A673 (cell line): ENCODE results near the gene THSD4. TPM values are rescaled to one million over a fixed set of nuclear protein-coding genes. Genes with fewer than 3 reads are reported as not detected.

Source experiments
- BruUV-seq: library from RNA; stranded (reverse); fragments of 400-500 nt; replicated peaks from 2 replicates; lab custom pipeline; 2021; lab: Mats Ljungman, UMichigan
- CTCF ChIA-PET: fragments of 300-600 bp; sonication (Branson Sonifier 250); formaldehyde crosslinking; loops from one replicate; lab custom pipeline; 2022; ENCODE audit warnings: antibody characterized with exemption; lab: Charles Lee
- POLR2A ChIA-PET: fragments of 300-600 bp; sonication (Branson Sonifier 250); formaldehyde crosslinking; loops from one replicate; lab custom pipeline; 2022; ENCODE audit warnings: antibody characterized with exemption; ENCODE audit not compliant: low non-redundant PET; lab: Charles Lee
- DNase-seq: peaks from one replicate; pipeline ENCODE4 v3.0.0-alpha.2; 2015; ENCODE audit warnings: low spot score
- H3K27ac ChIP-seq: fragments of 200-600 bp; sonication (generic); 2 replicates; pipeline ENCODE4 v1.5.1; 2016; ENCODE audit warnings: mixed run types, low read depth, mild to moderate bottlenecking, mixed read lengths, antibody characterized with exemption, low read length; ENCODE audit not compliant: poor library complexity, severe bottlenecking
- H3K27me3 ChIP-seq: fragments of 200-600 bp; sonication (generic); replicated peaks from 2 replicates; pipeline ENCODE4 v1.6.1; 2017; ENCODE audit warnings: mixed run types, low read depth, mild to moderate bottlenecking, mixed read lengths, antibody characterized with exemption, low read length; ENCODE audit not compliant: insufficient read depth, poor library complexity
- H3K36me3 ChIP-seq: fragments of 200-600 bp; sonication (generic); 2 replicates; pipeline ENCODE4 v1.6.1; 2016; ENCODE audit warnings: mixed run types, mild to moderate bottlenecking, mixed read lengths, antibody characterized with exemption, low read length; ENCODE audit not compliant: insufficient read depth, poor library complexity, severe bottlenecking
- H3K4me1 ChIP-seq: fragments of 200-600 bp; sonication (generic); 2 replicates; pipeline ENCODE4 v1.6.1; 2017; ENCODE audit warnings: mixed run types, mild to moderate bottlenecking, mixed read lengths, antibody characterized with exemption, low read length; ENCODE audit not compliant: insufficient read depth, poor library complexity, severe bottlenecking
- H3K4me3 ChIP-seq: fragments of 200-600 bp; sonication (generic); 2 replicates; pipeline ENCODE4 v1.5.1; 2016; ENCODE audit warnings: low read depth, mixed run types, mild to moderate bottlenecking, mixed read lengths, low read length; ENCODE audit not compliant: poor library complexity, severe bottlenecking
- H3K9me3 ChIP-seq: fragments of 200-600 bp; sonication (generic); 2 replicates; pipeline ENCODE4 v1.6.1; 2016; ENCODE audit warnings: mixed run types, low read depth, mild to moderate bottlenecking, mixed read lengths, antibody characterized with exemption, low read length; ENCODE audit not compliant: poor library complexity, severe bottlenecking
- EZH2 ChIP-seq: fragments of 200-600 bp; sonication (generic); IDR thresholded peaks from 2 replicates; pipeline ENCODE4 v1.6.1; 2017; ENCODE audit warnings: borderline replicate concordance, low read depth, mild to moderate bottlenecking, mixed read lengths, antibody characterized with exemption, low read length; ENCODE audit not compliant: poor library complexity, severe bottlenecking
- intact Hi-C: fragments of 100-400 bp; cut with micrococcal nuclease; formaldehyde crosslinking; loops from one replicate; pipeline ENCODE4 v1.10.0; 2022; ENCODE audit not compliant: unreplicated experiment
- total RNA-seq: library from RNA; stranded (reverse); gene quantifications from 2 replicates; pipeline ENCODE4 v1.2.3, GENCODE V29; 2021
- TF ChIP-seq, protein P1 (sequence below): fragments of 300-800, 200-600 bp; sonication (generic); conservative IDR thresholded peaks from 2 replicates; pipeline ENCODE4 v1.5.1; 2017; ENCODE audit warnings: low read depth, mild to moderate bottlenecking, antibody characterized with exemption, low read length, moderate library complexity, mixed read lengths

THSD4 gene
- total RNA-seq, 1 experiment from 2014 or later: 2.4 TPM

DNA sequence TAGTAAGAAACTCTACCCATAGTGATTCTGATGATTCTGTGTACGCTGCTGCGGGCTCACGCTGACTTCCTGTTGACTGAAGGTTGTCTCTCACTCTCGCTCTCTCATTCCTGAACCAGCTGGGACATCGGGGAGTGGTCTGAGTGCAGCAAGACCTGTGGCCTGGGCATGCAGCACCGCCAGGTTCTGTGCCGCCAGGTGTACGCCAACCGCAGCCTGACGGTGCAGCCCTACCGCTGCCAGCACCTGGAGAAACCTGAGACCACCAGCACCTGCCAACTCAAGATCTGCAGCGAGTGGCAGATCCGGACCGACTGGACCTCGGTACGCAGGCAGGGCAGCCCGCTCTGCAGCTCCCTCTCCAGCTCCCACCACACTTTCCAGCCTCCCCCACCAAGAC lies 631.4 kb downstream of the THSD4 start:
- BruUV-seq: no TSS peak
- no peak overlapping the region for H3K27ac ChIP-seq
- H3K36me3 ChIP-seq: no peaks in the 10 kb centered on the region
- intact Hi-C loops: no loop called here
- no peak overlapping the region for H3K4me3 ChIP-seq
- H3K9me3 ChIP-seq: no peaks in the 10 kb centered on the region
- TF ChIP-seq EZH2: no peak
- TF ChIP-seq, protein P1, sequence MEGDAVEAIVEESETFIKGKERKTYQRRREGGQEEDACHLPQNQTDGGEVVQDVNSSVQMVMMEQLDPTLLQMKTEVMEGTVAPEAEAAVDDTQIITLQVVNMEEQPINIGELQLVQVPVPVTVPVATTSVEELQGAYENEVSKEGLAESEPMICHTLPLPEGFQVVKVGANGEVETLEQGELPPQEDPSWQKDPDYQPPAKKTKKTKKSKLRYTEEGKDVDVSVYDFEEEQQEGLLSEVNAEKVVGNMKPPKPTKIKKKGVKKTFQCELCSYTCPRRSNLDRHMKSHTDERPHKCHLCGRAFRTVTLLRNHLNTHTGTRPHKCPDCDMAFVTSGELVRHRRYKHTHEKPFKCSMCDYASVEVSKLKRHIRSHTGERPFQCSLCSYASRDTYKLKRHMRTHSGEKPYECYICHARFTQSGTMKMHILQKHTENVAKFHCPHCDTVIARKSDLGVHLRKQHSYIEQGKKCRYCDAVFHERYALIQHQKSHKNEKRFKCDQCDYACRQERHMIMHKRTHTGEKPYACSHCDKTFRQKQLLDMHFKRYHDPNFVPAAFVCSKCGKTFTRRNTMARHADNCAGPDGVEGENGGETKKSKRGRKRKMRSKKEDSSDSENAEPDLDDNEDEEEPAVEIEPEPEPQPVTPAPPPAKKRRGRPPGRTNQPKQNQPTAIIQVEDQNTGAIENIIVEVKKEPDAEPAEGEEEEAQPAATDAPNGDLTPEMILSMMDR: no peak
- H3K27me3 ChIP-seq: no peaks in the 10 kb centered on the region
- CTCF ChIA-PET: no interaction called here
- no peak for DNase-seq
- no peaks in the 10 kb centered on the region for H3K4me1 ChIP-seq
- POLR2A ChIA-PET: no interaction called here

DNA sequence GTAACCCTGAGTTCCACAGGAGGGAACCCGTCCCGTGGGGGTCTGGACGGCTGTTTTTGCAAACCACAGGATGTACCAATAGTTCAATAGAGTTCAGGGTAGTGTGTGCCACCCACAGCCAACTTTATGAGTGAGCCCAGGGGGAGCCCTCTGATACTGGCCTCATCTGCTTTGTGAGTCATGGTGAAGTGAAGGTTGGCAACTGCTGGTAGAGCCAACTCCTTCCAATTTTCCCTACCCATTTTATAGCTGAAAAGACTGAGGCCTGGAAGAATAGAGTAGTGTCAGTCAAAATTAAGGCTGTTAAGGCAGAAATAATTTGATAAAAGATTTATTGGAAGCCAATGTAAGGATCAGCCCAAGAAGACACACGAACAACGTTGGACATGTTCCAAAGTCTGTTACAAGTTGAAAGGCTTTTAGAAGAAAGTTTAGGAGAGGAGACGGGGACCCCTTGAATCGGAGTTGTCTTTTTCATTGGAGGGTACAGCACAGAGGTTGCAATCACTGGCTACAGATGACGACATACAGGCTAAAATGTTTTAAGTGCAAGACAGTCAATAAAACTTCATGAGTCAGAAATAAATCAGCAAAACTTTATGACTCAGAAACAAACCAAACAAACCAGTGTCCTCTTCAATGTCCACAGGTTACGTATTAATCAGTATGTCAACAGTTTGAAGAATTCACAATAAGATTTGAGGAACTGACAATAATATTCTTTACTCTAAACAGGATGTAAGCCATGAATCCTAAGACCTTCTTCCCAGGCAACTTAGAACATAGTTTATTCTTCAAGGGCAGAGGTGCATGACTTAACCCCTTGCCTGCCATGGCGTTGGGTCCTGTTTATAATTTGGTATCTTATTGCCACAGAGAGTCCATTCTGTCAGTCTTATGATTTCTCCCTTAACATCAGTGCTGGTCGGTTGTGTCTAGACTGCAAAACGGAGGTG lies 632.1 kb downstream of the THSD4 start:
- CTCF ChIA-PET: no interaction called here
- H3K27ac ChIP-seq: no peak overlapping the region
- no TSS peak for BruUV-seq

DNA sequence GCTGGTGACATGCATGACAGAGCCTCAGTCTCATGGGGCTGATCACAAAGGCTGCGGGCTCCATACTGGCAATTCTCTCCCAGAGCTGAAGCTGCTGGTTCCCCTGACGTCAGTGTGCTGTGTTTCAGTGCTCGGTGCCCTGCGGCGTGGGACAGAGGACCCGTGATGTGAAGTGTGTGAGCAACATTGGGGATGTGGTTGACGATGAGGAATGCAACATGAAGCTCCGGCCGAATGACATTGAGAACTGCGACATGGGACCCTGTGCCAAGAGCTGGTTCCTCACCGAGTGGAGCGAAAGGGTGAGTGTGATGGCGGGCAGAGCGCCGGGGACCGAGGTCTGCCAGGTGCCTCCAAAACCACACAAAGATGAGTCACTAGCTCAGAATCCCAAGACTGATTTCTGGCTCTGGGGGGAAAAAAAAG lies 633.0 kb downstream of the THSD4 start:
- CTCF ChIA-PET: no interaction called here
- Histone ChIP-seq H3K4me1 (no peaks in the 10 kb centered on the region), H3K27me3 (no peaks in the 10 kb centered on the region), H3K36me3 (no peaks in the 10 kb centered on the region), H3K4me3 (no peak overlapping the region), H3K27ac (no peak overlapping the region), H3K9me3 (no peaks in the 10 kb centered on the region)
- intact Hi-C loops: no loop called here
- POLR2A ChIA-PET: no interaction called here
- no peak for DNase-seq
- no TSS peak for BruUV-seq
- TF ChIP-seq EZH2: no peak
- TF ChIP-seq, protein P1: no peak

More for the DNA sequence above, 632.1 kb downstream of the THSD4 start:
- DNase-seq: no peak
- intact Hi-C loops: no loop called here
- Histone ChIP-seq H3K9me3 (no peaks in the 10 kb centered on the region), H3K4me1 (no peaks in the 10 kb centered on the region), H3K36me3 (no peaks in the 10 kb centered on the region), H3K27me3 (no peaks in the 10 kb centered on the region), H3K4me3 (no peak overlapping the region)
- POLR2A ChIA-PET: no interaction called here
- no peak for TF ChIP-seq EZH2
- TF ChIP-seq, protein P1: no peak
